Myocyte (in vitro differentiated cells): Measurements from ENCODE around the gene CLIC4. TPM values are rescaled to one million over a fixed set of nuclear protein-coding genes. Genes with fewer than 3 reads are reported as not detected.
"Not testable (repeated sequence)": the region's sequence is repeated elsewhere in the genome, so short reads cannot be mapped to it uniquely, and the experiment has no call there.

Experiments used
- DNase-seq: peaks from one replicate; pipeline ENCODE4 v3.0.0-alpha.2; 2012; ENCODE audit warnings: low read depth
- total RNA-seq: library from RNA; depleted of rRNA; stranded (reverse); fragments of >200 nt; gene quantifications from 2 replicates; pipeline ENCODE4 v1.2.3, GENCODE V29; 2014

The CLIC4 gene
- total RNA-seq, 1 donor from 2014 or later: 910 TPM

- no peak for DNase-seq
Measured at GRCh38 chr1:24717887-24718650, 27.2 kb upstream of the CLIC4 start.

DNA sequence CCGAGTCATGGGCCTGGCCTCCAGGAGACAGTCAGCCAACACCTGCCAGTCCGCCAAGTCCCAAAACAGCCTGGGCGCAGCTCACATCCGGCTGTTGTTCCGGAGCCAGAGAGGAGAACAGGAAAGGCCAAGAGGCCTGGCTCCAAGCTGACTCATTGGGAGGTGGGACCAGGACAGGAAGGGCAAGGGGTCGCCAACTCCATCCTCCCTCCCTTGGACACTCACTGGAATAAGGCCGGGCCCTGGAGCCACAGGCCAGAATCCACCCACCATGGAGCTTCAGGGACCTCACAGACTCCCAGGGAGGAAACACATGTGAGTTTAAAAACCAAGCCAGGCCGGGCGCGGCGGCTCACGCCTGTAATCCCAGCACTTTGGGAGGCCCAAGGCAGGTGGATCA is 25.1 kb upstream of the CLIC4 start:
- DNase-seq: peak; percentile 95

DNA sequence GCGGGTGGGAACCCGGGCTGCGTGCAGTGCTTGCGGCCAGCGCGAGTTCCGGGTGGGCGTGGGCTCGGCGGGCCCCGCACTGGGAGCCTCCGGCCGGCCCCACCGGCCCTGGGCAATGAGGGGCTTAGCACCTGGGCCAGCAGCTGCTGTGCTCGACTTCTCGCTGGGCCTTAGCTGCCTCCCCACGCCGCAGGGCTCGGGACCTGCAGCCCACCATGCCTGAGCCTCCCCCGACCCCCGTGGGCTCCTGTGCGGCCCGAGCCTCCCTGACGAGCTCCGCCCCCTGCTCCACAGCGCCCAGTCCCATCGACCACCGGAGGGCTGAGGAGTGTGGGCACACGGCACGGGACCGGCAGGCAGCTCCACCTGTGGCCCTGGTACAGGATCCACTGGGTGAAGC is 23.7 kb upstream of the CLIC4 start:
- no peak for DNase-seq

DNA sequence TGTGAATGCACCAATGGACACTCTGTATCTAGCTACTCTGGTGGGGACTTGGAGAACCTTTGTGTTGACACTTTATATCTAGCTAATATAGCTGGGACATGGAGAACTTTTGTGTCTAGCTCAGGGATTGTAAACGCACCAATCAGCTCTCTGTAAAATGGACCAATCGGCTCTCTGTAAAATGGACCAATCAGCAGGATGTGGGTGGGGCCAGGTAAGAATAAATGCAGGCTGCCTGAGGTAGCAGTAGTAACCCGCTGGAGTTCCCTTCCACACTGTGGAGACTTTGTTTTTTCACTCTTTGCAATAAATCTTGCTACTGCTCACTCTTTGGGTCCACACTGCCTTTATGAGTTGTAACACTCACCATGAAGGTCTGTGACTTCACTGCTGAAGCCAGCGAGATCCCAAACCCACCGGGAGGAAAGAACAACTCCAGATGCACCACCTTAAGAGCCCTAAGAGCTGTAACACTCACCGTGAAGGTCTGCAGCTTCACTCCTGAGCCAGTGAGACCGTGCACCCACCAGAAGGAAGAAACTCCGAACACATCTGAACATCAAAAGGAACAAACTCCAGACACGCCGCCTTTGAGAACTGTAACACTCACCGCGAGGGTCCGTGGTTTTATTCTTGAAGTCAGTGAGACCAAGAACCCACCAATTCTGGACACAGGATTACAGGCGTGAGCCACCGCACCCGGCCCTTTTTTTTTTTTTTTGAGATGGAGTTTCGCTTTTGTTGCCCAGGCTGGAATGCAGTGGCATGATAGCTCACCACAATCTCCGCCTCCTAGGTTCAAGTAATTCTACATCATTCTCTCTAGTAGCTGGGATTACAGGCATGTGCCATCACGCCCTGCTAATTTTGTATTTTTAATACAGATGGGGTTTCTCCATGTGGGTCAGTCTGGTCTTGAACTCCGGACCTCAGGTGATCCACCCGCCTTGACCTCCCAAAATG is 22.9 kb upstream of the CLIC4 start:
- DNase-seq: peak; percentile 49

DNA sequence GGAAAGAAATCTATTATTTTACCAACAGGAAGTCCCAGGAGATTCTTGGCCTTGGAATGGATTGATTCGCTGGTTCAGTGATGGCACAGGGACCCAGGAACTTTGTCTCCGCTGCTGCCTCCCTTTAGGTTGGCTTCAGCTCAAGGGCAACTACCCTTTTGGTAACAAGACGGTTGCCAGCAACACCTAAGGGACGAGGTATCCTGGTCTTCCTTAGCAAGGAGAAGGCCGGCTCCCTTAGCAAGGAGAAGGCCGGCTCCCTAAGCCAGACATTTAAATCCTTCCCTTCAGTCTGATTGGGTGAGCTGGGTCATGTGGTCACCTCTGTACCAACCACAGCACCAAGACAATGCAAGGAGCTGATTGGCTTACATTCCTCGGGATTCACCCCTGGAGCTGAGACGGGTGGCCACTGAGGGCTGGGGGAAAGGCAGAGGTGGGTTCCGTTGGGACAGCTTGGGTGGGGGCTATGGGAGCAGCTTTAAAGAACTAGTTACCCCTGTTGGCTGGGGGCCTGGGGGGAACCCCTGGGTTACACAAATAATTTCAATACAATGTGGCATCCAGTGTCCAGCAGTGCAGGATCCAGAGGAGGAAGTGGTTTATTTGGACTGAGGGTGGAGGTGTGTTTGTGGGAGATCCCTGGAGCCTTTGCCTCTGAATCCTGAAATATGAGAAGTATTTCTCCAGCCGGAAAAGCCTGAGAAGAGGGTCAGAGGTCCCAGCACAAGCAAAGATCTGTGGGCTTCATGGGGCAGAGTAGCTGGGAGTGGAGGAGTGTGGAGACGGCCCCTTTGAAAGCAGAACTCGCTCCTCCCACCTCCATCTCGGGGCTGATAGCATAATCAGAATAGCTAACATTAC is 20.7 kb upstream of the CLIC4 start:
- DNase-seq: peak; percentile 86

- DNase-seq: peak; percentile 77
Measured at GRCh38 chr1:24725209-24725651, 20.0 kb upstream of the CLIC4 start.

DNA sequence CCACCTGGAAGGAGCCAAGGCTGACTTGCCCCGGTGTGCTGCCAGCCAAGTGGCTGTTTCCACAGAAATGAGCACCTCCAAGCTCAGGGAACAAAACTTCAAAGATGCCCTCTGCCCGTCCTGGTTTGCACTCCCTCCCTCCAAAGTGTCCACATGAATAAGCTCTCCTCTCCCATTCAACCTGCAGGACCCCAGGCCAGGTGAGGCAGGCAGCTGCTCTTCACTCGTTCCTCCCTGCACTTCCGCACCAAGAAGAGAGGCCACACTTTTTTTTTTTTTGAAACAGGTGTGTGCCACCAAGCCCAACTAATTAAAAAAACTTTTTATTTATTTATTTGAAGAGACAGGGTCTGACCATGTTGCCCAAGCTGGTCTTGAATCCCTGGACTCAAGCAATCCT is 18.5 kb upstream of the CLIC4 start:
- DNase-seq: no peak

DNA sequence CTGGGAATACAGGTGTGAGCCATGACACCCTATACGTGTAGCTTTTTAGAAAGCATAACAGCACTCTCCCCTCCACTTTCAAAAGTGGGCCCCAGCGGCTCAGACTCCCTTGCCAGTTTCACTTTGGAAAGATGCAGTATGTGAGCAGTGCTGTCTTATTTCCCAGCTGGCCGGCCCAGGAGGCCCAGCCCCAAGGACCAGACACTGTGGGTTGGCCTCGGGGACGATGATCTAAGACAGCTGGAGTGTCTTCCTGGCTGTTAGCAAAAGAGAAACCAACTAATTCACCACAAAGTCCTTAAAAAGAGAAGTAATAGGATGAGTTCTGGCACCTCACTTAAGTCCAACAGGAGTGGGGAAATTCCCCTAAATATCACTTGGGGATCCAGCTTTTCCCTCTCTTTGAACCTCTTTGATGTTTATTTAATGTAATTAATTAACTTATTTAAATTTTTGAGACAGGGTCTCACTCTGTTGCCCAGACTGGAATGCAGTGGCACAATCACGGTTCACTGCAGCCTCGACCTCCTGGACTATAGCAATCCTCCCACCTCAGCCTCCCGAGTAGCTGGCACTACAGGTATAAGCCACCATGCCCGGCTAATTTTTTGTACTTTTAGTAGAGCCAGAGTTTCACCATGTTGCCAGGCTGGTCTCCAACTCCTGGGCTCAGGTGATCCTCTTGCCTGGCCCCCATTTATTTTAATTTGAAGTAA is 17.6 kb upstream of the CLIC4 start:
- peak; percentile 89 for DNase-seq

- no peak for DNase-seq
Measured at GRCh38 chr1:24728982-24729381, 16.3 kb upstream of the CLIC4 start.

DNA sequence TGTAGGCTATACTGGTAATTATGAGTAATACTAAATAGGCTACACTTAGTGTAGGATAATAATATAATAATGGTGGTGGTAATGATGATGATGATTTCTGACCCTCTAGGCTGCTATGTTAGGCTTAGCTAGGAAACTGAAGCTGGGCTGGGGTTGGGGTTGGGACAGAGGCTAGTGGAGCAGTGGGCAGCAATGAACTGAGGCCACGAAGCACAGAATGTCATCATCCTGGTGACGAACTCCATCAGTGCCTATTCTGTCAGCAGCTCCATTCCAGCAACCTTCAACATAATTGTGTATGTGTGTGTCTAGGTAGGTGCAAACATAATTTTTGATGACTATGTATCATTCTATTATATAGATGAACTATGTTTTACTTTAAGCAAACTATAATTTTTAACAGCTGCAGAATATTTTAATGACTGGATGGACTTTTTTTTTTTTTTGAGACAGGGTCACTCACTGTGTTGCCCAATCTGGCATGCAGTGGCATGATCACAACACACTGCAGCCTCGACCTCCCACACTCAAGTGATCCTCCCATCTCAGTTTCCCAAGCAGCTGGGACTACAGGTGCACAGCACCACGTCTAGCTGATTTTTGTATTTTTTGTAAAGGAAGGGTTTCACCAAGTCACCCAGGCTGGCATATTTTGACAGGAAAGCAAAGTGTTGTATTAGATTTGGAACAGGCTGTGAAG is 12.9 kb upstream of the CLIC4 start:
- no peak for DNase-seq

DNA sequence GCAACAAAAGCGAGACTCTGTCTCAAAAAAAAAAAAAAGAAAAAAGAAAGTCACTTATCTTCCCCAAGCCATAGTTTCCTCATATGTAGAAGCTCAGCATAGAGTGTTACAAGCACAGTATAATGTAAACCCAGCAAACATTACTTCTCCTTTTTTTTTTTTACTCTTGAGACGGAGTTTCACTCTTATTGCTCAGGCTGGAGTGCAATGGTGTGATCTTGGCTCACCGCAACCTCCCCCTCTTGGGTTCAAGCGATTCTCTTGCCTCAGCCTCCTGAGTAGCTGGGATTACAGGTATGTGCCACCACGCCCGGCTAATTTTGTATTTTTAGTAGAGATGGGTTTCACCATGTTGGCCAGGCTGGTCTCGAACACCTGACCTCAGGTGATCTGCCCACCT is 11.9 kb upstream of the CLIC4 start:
- not testable (repeated sequence) for DNase-seq

DNA sequence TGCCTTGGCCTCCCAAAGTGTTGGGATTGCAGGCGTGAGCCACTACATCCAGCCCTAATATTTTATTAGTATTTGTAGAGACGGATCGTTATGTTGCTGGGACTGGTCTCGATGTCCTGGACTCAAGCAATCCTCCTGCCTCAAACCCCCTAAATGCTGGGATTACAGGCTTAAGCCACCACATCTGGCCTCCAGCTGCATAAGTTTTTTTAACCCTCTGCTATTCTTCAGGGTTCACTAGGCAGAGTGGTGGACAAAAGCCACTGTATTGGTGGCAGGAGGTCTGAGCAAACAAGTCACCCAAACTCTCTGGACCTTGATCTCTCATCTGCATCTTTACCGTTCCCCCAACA is 10.1 kb upstream of the CLIC4 start:
- no peak for DNase-seq

DNA sequence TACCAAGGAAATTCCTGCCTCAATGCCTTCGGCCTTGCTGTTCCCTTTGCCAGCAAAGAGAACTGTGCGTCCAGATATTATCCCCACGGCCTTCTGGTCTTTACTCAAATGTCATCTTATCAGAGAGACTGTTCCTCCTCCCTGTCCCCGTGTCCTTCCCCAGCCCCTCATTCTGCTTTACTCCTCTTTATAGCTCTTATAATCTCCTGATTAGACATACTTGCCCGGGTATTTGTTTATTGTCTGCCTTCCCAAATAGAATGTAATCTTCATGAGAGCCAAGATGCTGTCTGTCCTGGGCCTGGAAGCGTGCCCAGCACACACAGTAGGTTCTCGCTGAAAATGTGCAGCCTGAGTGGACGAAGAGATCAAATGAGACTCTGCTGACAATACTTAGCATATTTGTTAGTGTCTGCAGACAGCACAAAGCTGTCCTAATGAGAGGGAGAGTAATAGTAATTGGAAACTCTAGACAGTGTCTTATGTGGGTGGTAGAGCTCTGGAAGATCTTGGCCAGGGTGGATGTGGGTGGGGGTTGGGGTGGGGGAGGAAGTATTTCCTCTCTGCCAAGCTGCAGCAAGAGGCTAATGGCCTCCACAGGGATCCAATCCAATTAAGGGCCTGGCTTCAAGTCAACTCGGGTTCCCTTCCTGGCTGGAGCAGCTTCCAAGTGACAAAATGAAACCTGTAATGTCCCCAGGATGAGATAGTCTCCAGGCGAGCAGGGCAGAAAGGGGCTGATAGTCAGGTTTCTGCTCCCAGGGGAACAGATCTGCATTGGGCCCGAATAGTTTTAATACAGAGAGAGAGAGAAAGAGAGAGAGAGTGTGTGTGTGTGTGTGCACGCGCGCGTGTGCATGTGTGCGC is 9.5 kb upstream of the CLIC4 start:
- no peak for DNase-seq

- no peak for DNase-seq
Measured at GRCh38 chr1:24737368-24738117, 7.7 kb upstream of the CLIC4 start.

GRCh38 chr1:24739241-24739640 is 6.0 kb upstream of the CLIC4 start:
- no peak for DNase-seq

- no peak for DNase-seq
Measured at GRCh38 chr1:24742090-24742938, 2.9 kb upstream of the CLIC4 start.
